Subcutaneous adipose tissue (tissue), 4 donors: ENCODE results near the gene RASA3. TPM values are rescaled to one million over a fixed set of nuclear protein-coding genes. Genes with fewer than 3 reads are reported as not detected.

Experiments used
- total RNA-seq, 4 donors: library from RNA; depleted of rRNA; stranded (reverse); fragments of >200 nt; gene quantifications; one replicate each; pipeline ENCODE4 v1.1.0, GENCODE V29; 2016
- TF ChIP-seq, protein P1 (sequence below): fragments of 450-650 bp; IDR thresholded peaks from one replicate; pipeline ENCODE4 v1.5.1; 2016; ENCODE audit warnings: low read depth, mild to moderate bottlenecking, control low read depth, antibody characterized with exemption, moderate library complexity

The RASA3 gene
- total RNA-seq, 4 donors from 2014 or later, result 36.9 to 70.1 (median 46.3) TPM

DNA sequence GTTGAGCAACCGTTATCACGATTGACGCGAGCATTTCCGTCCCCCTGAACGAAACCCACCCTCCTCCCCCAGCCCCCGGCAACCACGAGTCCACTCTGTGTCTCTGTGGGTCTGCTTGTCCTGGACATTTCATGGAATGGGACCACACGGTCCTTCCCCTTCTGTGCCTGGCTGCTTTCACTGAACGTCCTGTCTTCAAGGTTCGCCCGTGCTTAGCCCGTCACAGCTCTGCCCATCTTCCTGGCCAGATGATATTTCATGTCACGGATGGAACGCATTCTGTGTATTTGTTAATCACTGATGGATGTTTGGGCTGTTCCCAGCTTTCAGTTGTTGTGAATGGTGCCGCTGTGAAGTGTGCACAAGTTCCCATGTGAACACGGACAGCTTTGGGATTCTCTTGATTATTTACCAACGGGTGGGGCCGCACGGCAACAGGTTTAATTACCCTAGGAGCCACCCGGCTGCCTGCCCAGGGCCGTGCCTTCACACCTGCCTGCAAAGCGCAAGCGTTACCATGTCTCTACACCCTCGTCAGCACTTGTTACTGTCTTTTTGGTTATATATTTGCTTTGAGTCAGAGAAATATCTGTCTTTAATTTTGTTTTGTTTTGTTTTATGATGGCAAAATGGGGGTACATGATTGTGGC, 42.5 kb downstream of the RASA3 start:
- TF ChIP-seq, protein P1, sequence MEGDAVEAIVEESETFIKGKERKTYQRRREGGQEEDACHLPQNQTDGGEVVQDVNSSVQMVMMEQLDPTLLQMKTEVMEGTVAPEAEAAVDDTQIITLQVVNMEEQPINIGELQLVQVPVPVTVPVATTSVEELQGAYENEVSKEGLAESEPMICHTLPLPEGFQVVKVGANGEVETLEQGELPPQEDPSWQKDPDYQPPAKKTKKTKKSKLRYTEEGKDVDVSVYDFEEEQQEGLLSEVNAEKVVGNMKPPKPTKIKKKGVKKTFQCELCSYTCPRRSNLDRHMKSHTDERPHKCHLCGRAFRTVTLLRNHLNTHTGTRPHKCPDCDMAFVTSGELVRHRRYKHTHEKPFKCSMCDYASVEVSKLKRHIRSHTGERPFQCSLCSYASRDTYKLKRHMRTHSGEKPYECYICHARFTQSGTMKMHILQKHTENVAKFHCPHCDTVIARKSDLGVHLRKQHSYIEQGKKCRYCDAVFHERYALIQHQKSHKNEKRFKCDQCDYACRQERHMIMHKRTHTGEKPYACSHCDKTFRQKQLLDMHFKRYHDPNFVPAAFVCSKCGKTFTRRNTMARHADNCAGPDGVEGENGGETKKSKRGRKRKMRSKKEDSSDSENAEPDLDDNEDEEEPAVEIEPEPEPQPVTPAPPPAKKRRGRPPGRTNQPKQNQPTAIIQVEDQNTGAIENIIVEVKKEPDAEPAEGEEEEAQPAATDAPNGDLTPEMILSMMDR, result no peak

DNA sequence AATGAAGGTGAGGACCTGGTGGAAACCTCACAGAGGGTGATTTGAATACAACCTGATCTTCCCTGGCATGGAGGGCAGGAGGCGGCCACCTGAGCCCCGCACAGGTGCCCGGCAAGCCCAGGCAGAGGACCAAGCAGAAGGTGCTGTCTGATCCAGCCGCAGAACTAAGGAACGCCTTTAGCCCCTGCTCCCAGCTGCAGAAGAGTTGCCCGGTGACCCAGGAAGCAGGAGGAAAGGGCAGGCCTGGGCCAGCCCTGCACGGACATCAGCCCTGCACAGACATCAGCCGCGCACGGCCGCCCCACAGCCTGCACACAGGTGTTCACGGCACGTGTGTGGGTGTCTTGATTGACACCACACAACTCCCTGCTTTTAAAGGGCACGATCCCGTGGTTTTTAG, 43.1 kb downstream of the RASA3 start:
- TF ChIP-seq, protein P1, result no peak

DNA sequence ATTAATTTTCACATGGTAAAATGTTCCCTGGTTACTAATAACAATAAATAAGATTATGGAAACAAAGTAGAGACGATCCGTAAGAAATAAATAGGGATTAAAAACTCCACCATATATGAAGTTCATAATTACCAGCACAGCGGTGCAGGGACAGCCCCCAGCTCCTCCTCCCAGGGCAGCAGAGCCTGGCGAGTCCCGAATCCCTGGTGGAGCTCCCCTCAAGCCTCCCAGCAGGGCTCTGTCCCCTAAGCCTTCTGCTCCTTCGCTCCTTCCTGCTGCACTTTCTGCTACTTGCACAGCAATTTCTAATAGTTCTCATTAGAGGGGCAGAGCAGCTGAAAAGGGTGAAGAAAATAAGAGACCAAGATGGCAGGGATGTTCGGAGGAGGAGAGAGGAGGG, 43.6 kb downstream of the RASA3 start:
- TF ChIP-seq, protein P1, result no peak

DNA sequence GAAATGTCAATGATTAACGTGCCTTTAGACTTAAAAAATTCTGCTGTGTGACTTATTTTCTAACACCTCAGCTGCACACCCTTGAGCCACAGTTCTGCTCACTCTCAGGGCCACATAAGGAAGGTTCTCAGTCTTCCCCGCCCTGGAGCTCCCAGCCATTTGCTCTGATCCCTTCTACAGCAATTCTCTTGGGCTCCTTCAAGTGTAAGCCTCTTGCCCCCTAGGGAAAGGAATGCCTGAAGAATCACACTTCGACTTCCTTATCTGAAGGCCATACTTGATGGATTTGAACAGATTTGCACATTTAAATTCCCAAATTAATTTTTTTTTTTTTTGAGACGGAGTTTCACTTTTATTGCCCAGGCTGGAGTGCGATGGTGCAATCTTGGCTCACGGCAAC, 44.2 kb downstream of the RASA3 start:
- TF ChIP-seq, protein P1, result no peak

DNA sequence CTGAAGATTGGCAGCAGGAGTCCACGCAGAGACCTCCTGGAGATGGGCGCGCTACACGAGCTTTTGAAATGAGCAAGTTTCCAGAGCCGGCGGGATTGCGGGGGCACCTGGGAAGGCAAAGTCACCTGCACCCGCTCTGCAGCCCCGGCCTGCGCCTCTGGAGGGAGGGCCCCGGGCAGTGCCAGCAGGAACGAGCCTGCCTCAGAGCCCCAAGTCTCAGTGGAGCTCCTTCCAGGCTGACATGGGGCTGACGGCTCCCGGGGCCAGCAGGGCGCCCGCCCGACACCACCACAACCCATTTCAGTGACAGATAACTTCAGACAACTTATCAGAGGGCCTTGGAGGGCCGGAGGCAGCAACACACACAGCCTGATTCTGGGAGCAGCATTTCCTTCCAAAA, 45.0 kb downstream of the RASA3 start:
- TF ChIP-seq, protein P1, result no peak

DNA sequence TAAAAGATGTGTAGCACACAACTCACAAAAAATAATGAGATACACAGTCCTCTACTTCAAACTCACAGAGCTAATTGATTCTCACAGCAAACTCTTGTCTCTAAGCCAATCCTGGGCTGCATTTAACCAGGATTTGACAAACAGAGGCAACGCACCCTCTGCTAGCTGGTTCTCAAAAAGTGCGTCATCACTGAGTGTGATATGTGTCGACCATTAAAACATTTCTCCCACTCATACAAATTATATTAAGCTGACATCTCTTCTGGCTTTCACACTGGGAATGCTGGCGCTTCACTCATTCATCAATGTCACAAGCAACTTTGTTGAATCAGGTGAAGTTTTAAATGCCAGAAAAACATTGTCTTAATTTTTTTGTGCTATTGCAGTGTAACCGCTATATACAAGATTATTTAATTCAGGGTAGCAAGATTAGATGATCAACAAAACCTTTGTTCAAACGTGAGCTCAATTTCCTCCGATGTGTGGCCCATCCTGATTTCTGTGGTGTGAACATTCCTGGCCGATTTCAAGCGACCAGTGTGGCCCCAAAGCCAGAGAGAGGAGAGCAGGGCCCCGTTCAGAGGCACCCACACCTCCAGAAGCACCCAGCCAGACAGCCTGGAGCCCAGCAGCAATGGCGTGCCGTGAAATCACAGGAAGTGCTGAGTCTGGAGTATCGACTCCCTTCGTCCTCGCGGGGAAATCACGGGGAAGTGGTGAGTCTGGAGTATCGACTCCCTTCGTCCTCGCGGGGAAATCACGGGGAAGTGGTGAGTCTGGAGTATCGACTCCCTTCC, 49.4 kb downstream of the RASA3 start:
- TF ChIP-seq, protein P1, result no peak
